ENCODE data around the gene NFE2L2. TPM values are rescaled to one million over a fixed set of nuclear protein-coding genes. Genes with fewer than 3 reads are reported as not detected.
A peak's percentile ranks its signal among the peaks of the same experiment; 100 is the strongest.
"Not testable (repeated sequence)": the region's sequence is repeated elsewhere in the genome, so short reads cannot be mapped to it uniquely, and the experiment has no call there.

NFE2L2 gene
- total RNA-seq, 4 donors from 2014 or later = 147 to 315 (median 189) TPM

GRCh38 chr2:177247693-177248262, 16.7 kb downstream of the NFE2L2 start:
- peak overlapping the region; percentile 25 to 89 (median 56) for H3K27ac ChIP-seq
- 72 to 81% methylated on average over 6 of the region's 6 CpGs for WGBS, 2 donors

GRCh38 chr2:177246523-177247030, 17.9 kb downstream of the NFE2L2 start:
- WGBS, 2 donors = 73% methylated on average over 2 of the region's 2 CpGs
- H3K36me3 ChIP-seq = peaks cover 3 to 43% (median 4%) of the 10 kb centered on the region in 3 donors
- H3K4me1 ChIP-seq = peaks cover 57 to 100% (median 80%) of the 10 kb centered on the region in 3 donors
- H3K27me3 ChIP-seq; intact Hi-C loops (cut with DNase I); H3K9me3 ChIP-seq; DNase-seq; H3K4me3 ChIP-seq: not testable (repeated sequence)
- peak overlapping the region; percentile 40 to 89 (median 72) for H3K27ac ChIP-seq

More at GRCh38 chr2:177247693-177248262, 16.7 kb downstream of the NFE2L2 start:
- no peak for DNase-seq
- intact Hi-C loops (cut with DNase I) = no loop called here
- peaks cover 55 to 100% (median 83%) of the 10 kb centered on the region in 3 donors for H3K4me1 ChIP-seq
- H3K27me3 ChIP-seq = no peaks in the 10 kb centered on the region
- H3K9me3 ChIP-seq = no peaks in the 10 kb centered on the region
- peaks cover 3 to 44% (median 4%) of the 10 kb centered on the region in 3 donors for H3K36me3 ChIP-seq
- no peak for TF ChIP-seq CTCF (IDR thresholded peaks at IDR 0.05)
- no peak for TF ChIP-seq POLR2A (IDR thresholded peaks at IDR 0.05)
- H3K4me3 ChIP-seq = no peak overlapping the region

- no peak for TF ChIP-seq POLR2A (IDR thresholded peaks at IDR 0.05)
- no peak for DNase-seq
- peaks cover 3 to 37% (median 4%) of the 10 kb centered on the region in 3 donors for H3K36me3 ChIP-seq
- WGBS, 2 donors = 20 to 34% methylated on average over 1 to 3 of the region's 3 CpGs
- H3K4me1 ChIP-seq = peaks cover 62 to 100% (median 80%) of the 10 kb centered on the region in 3 donors
- H3K27me3 ChIP-seq = no peaks in the 10 kb centered on the region
- intact Hi-C loops (cut with DNase I) = no loop called here
- peak overlapping the region; percentile 59 to 89 (median 78) for H3K27ac ChIP-seq
- no peaks in the 10 kb centered on the region for H3K9me3 ChIP-seq
- H3K4me3 ChIP-seq = no peak overlapping the region
Observed at GRCh38 chr2:177246000-177246399, 18.5 kb downstream of the NFE2L2 start.

GRCh38 chr2:177245010-177245422, 19.5 kb downstream of the NFE2L2 start:
- no peak overlapping the region for H3K4me3 ChIP-seq
- H3K36me3 ChIP-seq = peaks cover 3 to 31% (median 4%) of the 10 kb centered on the region in 3 donors
- no peaks in the 10 kb centered on the region for H3K9me3 ChIP-seq
- TF ChIP-seq POLR2A (IDR thresholded peaks at IDR 0.05) = no peak
- TF ChIP-seq CTCF (IDR thresholded peaks at IDR 0.05) = no peak
- H3K27me3 ChIP-seq = no peaks in the 10 kb centered on the region
- intact Hi-C loops (cut with DNase I) = no loop called here
- WGBS, 2 donors = 12 to 13% methylated on average over 4 of the region's 4 CpGs
- H3K27ac ChIP-seq = peak overlapping the region; percentile 59 to 89 (median 78)
- peaks cover 61 to 100% (median 83%) of the 10 kb centered on the region in 3 donors for H3K4me1 ChIP-seq
- no peak for DNase-seq

GRCh38 chr2:177244244-177244771, 20.2 kb downstream of the NFE2L2 start:
- no peaks in the 10 kb centered on the region for H3K27me3 ChIP-seq
- DNase-seq = no peak
- TF ChIP-seq POLR2A (IDR thresholded peaks at IDR 0.05) (no peak), CTCF (IDR thresholded peaks at IDR 0.05) (no peak)
- 79 to 93% methylated on average over 5 to 6 of the region's 6 CpGs for WGBS, 2 donors
- intact Hi-C loops (cut with DNase I) = no loop called here
- peak overlapping the region; percentile 59 to 89 (median 76) for H3K27ac ChIP-seq
- no peaks in the 10 kb centered on the region for H3K9me3 ChIP-seq
- peaks cover 3 to 29% (median 4%) of the 10 kb centered on the region in 3 donors for H3K36me3 ChIP-seq
- H3K4me1 ChIP-seq = peaks cover 64 to 100% (median 90%) of the 10 kb centered on the region in 3 donors
- no peak overlapping the region for H3K4me3 ChIP-seq

GRCh38 chr2:177243476-177243875, 21.1 kb downstream of the NFE2L2 start:
- intact Hi-C loops (cut with DNase I) = no loop called here
- Histone ChIP-seq H3K4me1 (peaks cover 71 to 100% (median 93%) of the 10 kb centered on the region in 3 donors), H3K9me3 (no peaks in the 10 kb centered on the region)

More at GRCh38 chr2:177243476-177243875, 21.1 kb downstream of the NFE2L2 start:
- DNase-seq = no peak
- peak overlapping the region; percentile 72 to 89 (median 87) for H3K27ac ChIP-seq
- no peaks in the 10 kb centered on the region for H3K27me3 ChIP-seq
- TF ChIP-seq CTCF (IDR thresholded peaks at IDR 0.05) = no peak
- TF ChIP-seq POLR2A (IDR thresholded peaks at IDR 0.05) = no peak
- H3K36me3 ChIP-seq = peaks cover 3 to 21% (median 3%) of the 10 kb centered on the region in 3 donors
- no peak overlapping the region for H3K4me3 ChIP-seq
